HG03439 (cell line): ENCODE measurements around the gene FAM184A.

Experiments
- ATAC-seq: cut with Tn5 transposase; IDR thresholded peaks from one replicate; pipeline ENCODE4 v1.9.1; 2021; ENCODE audit warnings: mild to moderate bottlenecking, moderate library complexity; ENCODE audit not compliant: unreplicated experiment

Gene FAM184A

GRCh38 chr6:119061215-119061614, 17.2 kb downstream of the FAM184A start:
- ATAC-seq, result no peak

GRCh38 chr6:119060255-119060907, 18.1 kb downstream of the FAM184A start:
- ATAC-seq, result no peak

- ATAC-seq, result no peak
These were observed 23.4 kb downstream of the FAM184A start for GRCh38 chr6:119055069-119055468.

- ATAC-seq, result no peak
These were observed 25.5 kb downstream of the FAM184A start for GRCh38 chr6:119052987-119053386.

GRCh38 chr6:119052292-119052889, 26.1 kb downstream of the FAM184A start:
- ATAC-seq, result no peak

- ATAC-seq, result no peak
These were observed 34.2 kb downstream of the FAM184A start for GRCh38 chr6:119044255-119044654.

GRCh38 chr6:119043783-119044182, 34.7 kb downstream of the FAM184A start:
- no peak for ATAC-seq

GRCh38 chr6:119043265-119043664, 35.2 kb downstream of the FAM184A start:
- ATAC-seq, result no peak

- ATAC-seq, result no peak
These were observed 37.8 kb downstream of the FAM184A start for GRCh38 chr6:119040636-119041035.

GRCh38 chr6:119040229-119040628, 38.2 kb downstream of the FAM184A start:
- no peak for ATAC-seq

- ATAC-seq, result no peak
These were observed 40.4 kb downstream of the FAM184A start for GRCh38 chr6:119037941-119038623.

- no peak for ATAC-seq
These were observed 41.2 kb downstream of the FAM184A start for GRCh38 chr6:119037264-119037663.

GRCh38 chr6:119036081-119036480, 42.4 kb downstream of the FAM184A start:
- no peak for ATAC-seq

- no peak for ATAC-seq
These were observed 43.0 kb downstream of the FAM184A start for GRCh38 chr6:119035459-119035858.

GRCh38 chr6:119034827-119035458, 43.5 kb downstream of the FAM184A start:
- no peak for ATAC-seq

- ATAC-seq, result no peak
These were observed 46.0 kb downstream of the FAM184A start for GRCh38 chr6:119032428-119032827.

GRCh38 chr6:119030759-119031158, 47.7 kb downstream of the FAM184A start:
- ATAC-seq, result no peak

- ATAC-seq, result no peak
These were observed 50.4 kb downstream of the FAM184A start for GRCh38 chr6:119028091-119028490.

- no peak for ATAC-seq
These were observed 51.0 kb downstream of the FAM184A start for GRCh38 chr6:119027465-119027864.

- ATAC-seq, result no peak
These were observed 51.6 kb downstream of the FAM184A start for GRCh38 chr6:119026822-119027221.

GRCh38 chr6:119025793-119026192, 52.7 kb downstream of the FAM184A start:
- ATAC-seq, result no peak

- no peak for ATAC-seq
These were observed 54.4 kb downstream of the FAM184A start for GRCh38 chr6:119024111-119024510.
